CD4-positive, alpha-beta memory T cell (primary cell): Measurements from ENCODE around the gene SCN1B. TPM values are rescaled to one million over a fixed set of nuclear protein-coding genes. Genes with fewer than 3 reads are reported as not detected.

ENCODE experiments used
- CTCF ChIA-PET: fragments of 350-600 bp; sonication (Branson Sonifier 250); formaldehyde crosslinking; loops from one replicate; lab custom pipeline; 2021; ENCODE audit warnings: inconsistent platforms; ENCODE audit not compliant: partially characterized antibody; lab: Charles Lee
- POLR2A ChIA-PET: fragments of 350-600 bp; sonication (Branson Sonifier 250); formaldehyde crosslinking; loops from one replicate; lab custom pipeline; 2021; ENCODE audit not compliant: partially characterized antibody; lab: Charles Lee
- DNase-seq, 5 donors: peaks; one replicate each; pipeline versions ENCODE4 v3.0.0 to v3.0.0-alpha.2; 2020 to 2022; ENCODE audit warnings: mixed read lengths in 1 of 5
- H3K27ac ChIP-seq: one replicate; pipeline ENCODE4 v1.7.0; 2013; ENCODE audit warnings: low read depth, low read length
- H3K27me3 ChIP-seq: 2 replicates; pipeline ENCODE4 v1.7.0; 2013; ENCODE audit warnings: mild to moderate bottlenecking, low read length, moderate library complexity; ENCODE audit not compliant: insufficient read depth
- H3K36me3 ChIP-seq: 2 replicates; pipeline ENCODE4 v1.7.0; 2013; ENCODE audit warnings: mild to moderate bottlenecking, low read length, moderate library complexity; ENCODE audit not compliant: insufficient read depth
- H3K4me1 ChIP-seq: 2 replicates; pipeline ENCODE4 v1.7.0; 2013; ENCODE audit warnings: mild to moderate bottlenecking, low read length, moderate library complexity; ENCODE audit not compliant: insufficient read depth
- H3K4me3 ChIP-seq, 2 donors: one replicate each; pipeline ENCODE4 v1.7.0; 2013; ENCODE audit warnings: low read length in 2 of 2, mild to moderate bottlenecking in 1 of 2
- H3K9me3 ChIP-seq, 2 donors: one replicate each; pipeline ENCODE4 v1.7.0; 2013; ENCODE audit warnings: low read length in 2 of 2, control low read depth in 1 of 2; ENCODE audit not compliant: control insufficient read depth in 1 of 2
- H3K27ac Mint-ChIP-seq, 7 donors: one replicate each; pipeline ENCODE4 v1.8.0; 2020 to 2021; ENCODE audit warnings: mixed read lengths in 7 of 7, mild to moderate bottlenecking in 6 of 7, inconsistent platforms in 3 of 7, moderate library complexity in 3 of 7
- H3K27me3 Mint-ChIP-seq, 2 donors: one replicate each; pipeline ENCODE4 v1.8.0; 2020 to 2021; ENCODE audit warnings: mixed read lengths in 2 of 2
- H3K36me3 Mint-ChIP-seq, 2 donors: one replicate each; pipeline ENCODE4 v1.8.0; 2020 to 2021; ENCODE audit warnings: mixed read lengths in 2 of 2, inconsistent platforms in 1 of 2, mild to moderate bottlenecking in 1 of 2
- H3K4me1 Mint-ChIP-seq, 4 donors: one replicate each; pipeline ENCODE4 v1.8.0; 2020 to 2021; ENCODE audit warnings: mixed read lengths in 4 of 4, mild to moderate bottlenecking in 1 of 4
- H3K4me3 Mint-ChIP-seq, 8 donors: one replicate each; pipeline ENCODE4 v1.8.0; 2020 to 2021; ENCODE audit warnings: mixed read lengths in 8 of 8, mild to moderate bottlenecking in 7 of 8, moderate library complexity in 6 of 8, inconsistent platforms in 3 of 8
- H3K9me3 Mint-ChIP-seq, 8 donors: one replicate each; pipeline ENCODE4 v1.8.0; 2020 to 2021; ENCODE audit warnings: mixed read lengths in 8 of 8, mild to moderate bottlenecking in 5 of 8, inconsistent platforms in 3 of 8, moderate library complexity in 1 of 8
- intact Hi-C: fragments of 100-400 bp; cut with micrococcal nuclease; formaldehyde crosslinking; loops from one replicate; pipeline ENCODE4 v1.15.1; 2023
- polyA plus RNA-seq, 2 donors: library from polyadenylated mRNA; unstranded; fragments of 300-500 nt; fragmentation: Illumina TruSeq; gene quantifications; one replicate each; pipeline ENCODE4 v1.2.3, GENCODE V29; 2021
- total RNA-seq, 2 experiments: library from RNA; stranded (reverse); gene quantifications; one replicate each; pipeline ENCODE4 v1.2.3, GENCODE V29; 2021

The SCN1B gene
- total RNA-seq (1 to 10 TPM; 1.4 to 1.5 TPM), polyA plus RNA-seq (under 1 TPM in 1 of 2 donors, not detected in 1; 0.64 TPM)

DNA sequence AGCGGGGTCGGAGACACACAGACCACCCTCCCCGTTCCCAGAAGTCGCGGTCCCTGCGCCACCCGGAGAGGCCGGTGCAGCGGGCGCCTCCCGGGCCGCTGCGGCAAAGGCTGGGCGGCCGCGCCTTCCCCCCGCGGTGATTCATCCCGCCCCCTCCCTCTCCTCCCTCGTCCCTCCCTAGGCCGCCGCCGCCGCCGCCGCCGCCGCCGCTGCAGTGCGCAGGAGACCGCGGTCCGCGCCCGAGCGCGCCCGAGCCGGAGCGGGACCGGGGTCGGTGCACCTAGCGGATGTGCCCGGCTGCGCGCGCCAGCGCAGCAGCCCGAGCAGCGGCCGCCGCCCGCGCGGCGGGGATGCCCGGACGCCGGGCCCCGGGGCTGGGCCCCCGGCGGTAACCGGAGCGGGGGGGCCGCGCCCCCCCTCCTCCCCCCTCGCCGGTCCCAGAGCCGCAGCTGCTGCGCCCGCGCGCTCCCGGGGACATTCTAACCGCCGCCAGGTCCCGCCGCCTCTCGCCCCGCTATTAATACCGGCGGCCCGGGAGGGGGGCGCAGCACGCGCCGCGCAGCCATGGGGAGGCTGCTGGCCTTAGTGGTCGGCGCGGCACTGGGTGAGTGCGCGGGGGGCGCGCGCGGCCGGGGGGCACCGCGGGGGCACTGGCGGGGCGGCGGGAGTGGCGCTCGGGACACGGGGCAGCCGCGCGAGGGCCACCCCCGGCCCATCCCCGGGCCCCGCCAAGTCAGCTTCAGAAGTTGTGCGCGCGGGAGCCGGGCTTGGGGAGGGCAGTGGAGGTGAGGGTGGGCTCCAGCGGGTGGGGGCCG, at the start of gene SCN1B:
Gene SCN1B, plus strand, starts transcription at position 214 of the 815 bp plus-strand sequence. Its CDS starts 351 bp downstream, at position 565.
- DNase-seq = peak; percentile 39 to 67 (median 42)
- Mint-ChIP-seq H3K9me3 (no peaks in the 10 kb centered on the region), H3K4me1 (peaks cover 7 to 10% (median 8%) of the 10 kb centered on the region in 4 donors), H3K27me3 (peaks cover 7% of the 10 kb centered on the region in 2 donors), H3K27ac (peak within 1 kb of the TSS in 4 of 7 donors; percentile 36 to 71 (median 44)), H3K36me3 (peaks cover 3 to 15% of the 10 kb centered on the region in 2 donors), H3K4me3 (peak within 1 kb of the TSS; percentile 75 to 88 (median 84))
- no peaks in the 10 kb centered on the region for H3K27me3 ChIP-seq
- peaks cover 13% of the 10 kb centered on the region for H3K4me1 ChIP-seq
- CTCF ChIA-PET = interaction anchor here (1.9 kb wide), 1 partner anchor 14 kb away, joined by 7 read pairs; no protein-coding TSS in a partner anchor
- H3K4me3 ChIP-seq = peak within 1 kb of the TSS in 1 of 2 donors; percentile 35
- H3K9me3 ChIP-seq = no peaks in the 10 kb centered on the region
- intact Hi-C loops = no loop called here
- peaks cover 11% of the 10 kb centered on the region for H3K36me3 ChIP-seq
- H3K27ac ChIP-seq = no peak within 1 kb of the TSS
- POLR2A ChIA-PET = interaction anchor here (1.0 to 4.2 kb wide), 6 partner anchors 14 to 258 kb away, joined by 3 to 26 read pairs (median 3); partner anchors contain the start of genes GRAMD1A and USF2

DNA sequence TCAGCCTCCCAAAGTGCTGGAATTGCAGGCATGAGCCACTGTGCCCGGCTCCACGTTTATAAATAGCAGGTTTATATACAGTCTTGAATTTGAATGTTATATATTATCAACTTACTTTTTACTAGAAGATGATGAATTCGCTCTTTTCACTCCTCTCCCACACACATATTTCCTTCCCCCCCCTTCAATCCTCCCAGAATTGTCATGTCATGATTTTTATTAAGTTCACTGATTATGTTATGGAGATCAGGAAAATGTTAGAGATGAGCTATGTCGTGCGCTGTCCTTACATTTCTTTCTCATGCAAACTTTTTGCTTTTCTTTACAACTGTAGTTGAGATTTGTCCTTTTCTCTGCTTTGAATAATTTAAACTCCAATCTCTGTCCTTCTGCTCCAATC, 48.0 kb upstream of the SCN1B start:
- Histone ChIP-seq H3K27ac (no peak overlapping the region), H3K9me3 (no peaks in the 10 kb centered on the region), H3K4me1 (peaks cover 10% of the 10 kb centered on the region), H3K27me3 (no peaks in the 10 kb centered on the region), H3K36me3 (no peaks in the 10 kb centered on the region), H3K4me3 (no peak overlapping the region)
- H3K36me3 Mint-ChIP-seq = no peaks in the 10 kb centered on the region
- peaks cover 9 to 13% (median 11%) of the 10 kb centered on the region in 4 donors for H3K4me1 Mint-ChIP-seq
- intact Hi-C loops = no loop called here
- H3K27me3 Mint-ChIP-seq = peaks cover 0 to 2% of the 10 kb centered on the region in 2 donors
- CTCF ChIA-PET = interaction anchor here (0.8 to 1.3 kb wide), 2 partner anchors 15 to 30 kb away, joined by 3 read pairs; no protein-coding TSS in a partner anchor
- H3K4me3 Mint-ChIP-seq = no peak overlapping the region
- H3K27ac Mint-ChIP-seq = no peak overlapping the region
- DNase-seq = no peak
- POLR2A ChIA-PET = no interaction called here
- H3K9me3 Mint-ChIP-seq = no peaks in the 10 kb centered on the region

DNA sequence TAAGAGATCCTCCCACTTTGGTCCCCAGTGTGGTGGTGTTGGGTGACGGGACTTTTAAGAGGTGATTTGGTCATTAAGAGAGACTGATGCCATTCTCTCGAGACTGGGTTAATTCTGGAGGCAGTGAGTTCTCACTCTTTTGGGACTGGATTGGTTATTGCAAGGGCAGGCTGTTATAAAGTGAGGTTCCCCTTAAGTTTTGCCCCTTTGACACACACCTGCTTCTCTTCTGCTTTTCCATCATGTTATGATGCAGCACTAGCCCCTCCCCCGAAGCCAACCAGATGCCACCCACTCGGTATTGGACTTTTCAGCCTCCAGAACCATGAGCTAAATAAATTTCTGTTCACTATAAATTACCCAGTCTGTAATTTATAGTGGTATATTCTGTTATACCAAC, 46.5 kb upstream of the SCN1B start:
- Histone ChIP-seq H3K36me3 (no peaks in the 10 kb centered on the region), H3K4me3 (no peak overlapping the region), H3K27me3 (no peaks in the 10 kb centered on the region), H3K4me1 (peaks cover 10% of the 10 kb centered on the region), H3K27ac (no peak overlapping the region), H3K9me3 (no peaks in the 10 kb centered on the region)
- Mint-ChIP-seq H3K27ac (no peak overlapping the region), H3K9me3 (no peaks in the 10 kb centered on the region), H3K27me3 (peaks cover 0 to 2% of the 10 kb centered on the region in 2 donors), H3K4me3 (no peak overlapping the region), H3K4me1 (peaks cover 11 to 17% (median 12%) of the 10 kb centered on the region in 4 donors), H3K36me3 (no peaks in the 10 kb centered on the region)
- no peak for DNase-seq
- intact Hi-C loops = no loop called here
- ChIA-PET CTCF (interaction anchor here (1.1 to 2.7 kb wide), 3 partner anchors 11 to 60 kb away, joined by 4 to 21 read pairs (median 5); no protein-coding TSS in a partner anchor), POLR2A (interaction anchor here (0.9 to 3.2 kb wide), 3 partner anchors 13 to 20 kb away, joined by 3 to 26 read pairs (median 5); partner anchors contain the start of gene GRAMD1A)

DNA sequence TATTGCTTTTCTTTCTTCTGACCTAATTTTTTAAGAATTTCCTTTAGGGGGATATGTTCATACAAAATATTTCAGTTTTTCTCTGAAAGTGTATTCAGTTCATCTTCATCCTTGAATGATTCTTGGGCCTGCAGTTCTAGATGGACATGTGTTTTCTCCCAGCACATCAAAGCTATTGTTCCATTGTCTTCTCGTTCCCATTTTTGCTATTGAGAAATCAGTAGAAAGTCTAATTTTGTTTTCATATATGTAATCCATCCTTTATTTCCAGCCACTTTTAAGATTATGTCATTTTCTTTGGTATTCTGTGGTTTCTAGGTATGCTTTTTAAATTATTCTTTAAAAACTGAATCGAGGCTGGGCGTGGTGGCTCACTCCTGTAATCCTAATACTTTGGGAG, 46.0 kb upstream of the SCN1B start:
- intact Hi-C loops = no loop called here
- ChIA-PET CTCF (interaction anchor here (1.1 to 2.7 kb wide), 3 partner anchors 11 to 60 kb away, joined by 4 to 21 read pairs (median 5); no protein-coding TSS in a partner anchor), POLR2A (interaction anchor here (0.9 to 3.2 kb wide), 3 partner anchors 12 to 30 kb away, joined by 5 to 26 read pairs (median 16); partner anchors contain the start of gene GRAMD1A)
- H3K9me3 Mint-ChIP-seq = no peaks in the 10 kb centered on the region
- Histone ChIP-seq H3K4me1 (peaks cover 10% of the 10 kb centered on the region), H3K27me3 (no peaks in the 10 kb centered on the region), H3K27ac (no peak overlapping the region), H3K9me3 (no peaks in the 10 kb centered on the region), H3K36me3 (no peaks in the 10 kb centered on the region), H3K4me3 (no peak overlapping the region)
- peaks cover 11 to 17% (median 12%) of the 10 kb centered on the region in 4 donors for H3K4me1 Mint-ChIP-seq
- peaks cover 0 to 2% of the 10 kb centered on the region in 2 donors for H3K27me3 Mint-ChIP-seq
- peak overlapping the region in 2 of 7 donors; percentile 11 to 14 for H3K27ac Mint-ChIP-seq
- H3K36me3 Mint-ChIP-seq = no peaks in the 10 kb centered on the region
- DNase-seq = no peak
- H3K4me3 Mint-ChIP-seq = no peak overlapping the region

DNA sequence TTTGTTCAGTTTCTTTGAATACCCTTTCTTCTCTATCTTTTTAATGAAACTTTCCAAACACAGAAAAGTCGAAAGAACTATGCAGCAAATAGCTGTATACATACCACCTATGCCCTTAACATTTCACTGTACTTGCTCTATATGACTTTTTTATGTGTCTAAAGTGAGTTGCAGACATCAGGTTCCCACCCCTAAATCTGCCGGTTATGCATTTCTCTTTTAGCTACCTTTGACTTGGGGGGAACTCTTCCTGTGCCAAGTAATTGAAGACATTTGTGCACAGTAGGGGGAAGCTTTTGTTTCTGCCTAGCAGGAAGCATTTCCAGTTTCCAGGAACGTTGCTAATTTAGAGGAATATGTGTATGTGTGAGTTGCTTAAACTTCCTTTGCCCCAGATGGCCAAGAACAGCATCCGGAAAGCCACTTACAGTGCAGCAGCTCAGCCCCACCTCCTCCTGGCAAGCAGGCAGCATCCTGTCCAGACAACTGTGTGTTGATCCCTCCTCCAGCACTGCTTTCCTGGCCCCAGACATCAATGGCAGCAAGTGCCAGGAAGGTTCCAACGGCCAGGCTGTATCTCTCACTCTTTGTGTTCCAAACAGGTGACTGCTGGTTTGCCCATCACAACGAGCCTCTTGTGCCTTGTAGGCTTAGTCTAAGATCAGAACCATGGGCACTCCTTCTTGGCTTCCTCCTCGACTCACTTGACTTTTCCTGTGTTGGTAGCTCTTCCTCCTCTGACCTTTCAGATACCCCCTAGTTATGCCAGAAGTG, 44.8 kb upstream of the SCN1B start:
- ChIA-PET POLR2A (interaction anchor here (0.9 to 3.2 kb wide), 5 partner anchors 11 to 29 kb away, joined by 3 to 26 read pairs (median 13); partner anchors contain the start of gene GRAMD1A), CTCF (interaction anchor here (0.8 to 2.7 kb wide), 5 partner anchors 13 to 59 kb away, joined by 3 to 21 read pairs (median 5); partner anchors contain the start of gene ZNF792)
- peak overlapping the region; percentile 7 to 66 (median 50) for H3K4me3 Mint-ChIP-seq
- peak overlapping the region in 6 of 7 donors; percentile 19 to 83 (median 60) for H3K27ac Mint-ChIP-seq
- Histone ChIP-seq H3K4me3 (no peak overlapping the region), H3K36me3 (no peaks in the 10 kb centered on the region), H3K9me3 (no peaks in the 10 kb centered on the region), H3K27ac (no peak overlapping the region), H3K27me3 (no peaks in the 10 kb centered on the region), H3K4me1 (peaks cover 10% of the 10 kb centered on the region)
- intact Hi-C loops = no loop called here
- DNase-seq = peak in 1 of 5 donors; percentile 15
- no peaks in the 10 kb centered on the region for H3K9me3 Mint-ChIP-seq
- peaks cover 0 to 2% of the 10 kb centered on the region in 2 donors for H3K27me3 Mint-ChIP-seq
- H3K4me1 Mint-ChIP-seq = peaks cover 12 to 19% (median 13%) of the 10 kb centered on the region in 4 donors
- H3K36me3 Mint-ChIP-seq = no peaks in the 10 kb centered on the region

DNA sequence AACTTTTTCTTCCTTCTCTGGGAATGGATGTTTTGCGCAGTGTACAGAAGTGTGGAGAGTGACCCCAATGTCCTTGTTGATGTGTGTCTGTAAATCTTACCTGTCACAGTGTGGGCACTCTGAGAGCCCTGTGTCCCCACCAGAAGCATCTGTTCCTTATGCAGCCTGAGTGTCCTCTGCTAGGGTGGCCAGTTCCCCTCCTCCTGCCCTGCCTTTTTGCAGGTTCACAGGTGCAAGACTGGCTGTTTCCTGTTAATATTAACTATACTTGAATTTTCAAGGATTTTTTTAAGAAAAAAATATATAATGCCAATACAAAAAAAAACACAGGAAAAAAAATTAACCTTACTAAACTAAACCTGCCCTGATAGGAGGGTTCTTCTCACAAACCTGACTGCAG, 42.2 kb upstream of the SCN1B start:
- H3K4me3 Mint-ChIP-seq = no peak overlapping the region
- Histone ChIP-seq H3K27me3 (no peaks in the 10 kb centered on the region), H3K36me3 (no peaks in the 10 kb centered on the region), H3K9me3 (no peaks in the 10 kb centered on the region), H3K27ac (no peak overlapping the region), H3K4me1 (peaks cover 10% of the 10 kb centered on the region), H3K4me3 (no peak overlapping the region)
- H3K36me3 Mint-ChIP-seq = no peaks in the 10 kb centered on the region
- no peaks in the 10 kb centered on the region for H3K9me3 Mint-ChIP-seq
- H3K4me1 Mint-ChIP-seq = peaks cover 14 to 38% (median 17%) of the 10 kb centered on the region in 4 donors
- H3K27me3 Mint-ChIP-seq = no peaks in the 10 kb centered on the region
- ChIA-PET CTCF (interaction anchor here (1.2 kb wide), 1 partner anchor 25 kb away, joined by 3 read pairs; no protein-coding TSS in a partner anchor), POLR2A (no interaction called here)
- intact Hi-C loops = no loop called here
- DNase-seq = no peak
- H3K27ac Mint-ChIP-seq = no peak overlapping the region
